ENCODE data around the gene PYGB.

The PYGB gene

GRCh38 chr20:25247956-25248785 is at the start of gene PYGB:
Gene PYGB, plus strand, starts transcription at chr20:25248085. Its CDS starts 94 bp downstream, at chr20:25248179.
- peak; percentile 61 to 73 for DNase-seq (ENCODE audit: low read depth in 2 of 2)

GRCh38 chr20:25198663-25199383 is 49.1 kb upstream of the PYGB start:
- no peak for DNase-seq (ENCODE audit: low read depth in 2 of 2)

GRCh38 chr20:25199473-25200260 is 48.2 kb upstream of the PYGB start:
- DNase-seq (ENCODE audit: low read depth in 2 of 2): no peak

- DNase-seq (ENCODE audit: low read depth in 2 of 2): no peak
Observed at GRCh38 chr20:25203089-25203488, 44.8 kb upstream of the PYGB start.

- DNase-seq (ENCODE audit: low read depth in 2 of 2): no peak
Observed at GRCh38 chr20:25203871-25204320, 44.0 kb upstream of the PYGB start.

- DNase-seq (ENCODE audit: low read depth in 2 of 2): no peak
Observed at GRCh38 chr20:25204550-25205276, 43.2 kb upstream of the PYGB start.

GRCh38 chr20:25205277-25206062 is 42.4 kb upstream of the PYGB start:
- no peak for DNase-seq (ENCODE audit: low read depth in 2 of 2)

GRCh38 chr20:25206063-25206403 is 41.9 kb upstream of the PYGB start:
- DNase-seq (ENCODE audit: low read depth in 2 of 2): no peak

- no peak for DNase-seq (ENCODE audit: low read depth in 2 of 2)
Observed at GRCh38 chr20:25206548-25206947, 41.3 kb upstream of the PYGB start.

- no peak for DNase-seq (ENCODE audit: low read depth in 2 of 2)
Observed at GRCh38 chr20:25207149-25207959, 40.5 kb upstream of the PYGB start.

- DNase-seq (ENCODE audit: low read depth in 2 of 2): no peak
Observed at GRCh38 chr20:25207960-25208534, 39.8 kb upstream of the PYGB start.

GRCh38 chr20:25209400-25209799 is 38.5 kb upstream of the PYGB start:
- no peak for DNase-seq (ENCODE audit: low read depth in 2 of 2)

GRCh38 chr20:25209911-25210310 is 38.0 kb upstream of the PYGB start:
- DNase-seq (ENCODE audit: low read depth in 2 of 2): no peak

GRCh38 chr20:25211273-25211672 is 36.6 kb upstream of the PYGB start:
- DNase-seq (ENCODE audit: low read depth in 2 of 2): no peak

- DNase-seq (ENCODE audit: low read depth in 2 of 2): no peak
Observed at GRCh38 chr20:25212242-25212641, 35.6 kb upstream of the PYGB start.

- DNase-seq (ENCODE audit: low read depth in 2 of 2): no peak
Observed at GRCh38 chr20:25213566-25214425, 34.1 kb upstream of the PYGB start.

GRCh38 chr20:25214426-25214790 is 33.5 kb upstream of the PYGB start:
- DNase-seq (ENCODE audit: low read depth in 2 of 2): no peak

- DNase-seq (ENCODE audit: low read depth in 2 of 2): no peak
Observed at GRCh38 chr20:25214819-25215218, 33.1 kb upstream of the PYGB start.

- no peak for DNase-seq (ENCODE audit: low read depth in 2 of 2)
Observed at GRCh38 chr20:25215521-25215920, 32.4 kb upstream of the PYGB start.
